ENCODE data around the gene MRPL33.

MRPL33 gene

DNA sequence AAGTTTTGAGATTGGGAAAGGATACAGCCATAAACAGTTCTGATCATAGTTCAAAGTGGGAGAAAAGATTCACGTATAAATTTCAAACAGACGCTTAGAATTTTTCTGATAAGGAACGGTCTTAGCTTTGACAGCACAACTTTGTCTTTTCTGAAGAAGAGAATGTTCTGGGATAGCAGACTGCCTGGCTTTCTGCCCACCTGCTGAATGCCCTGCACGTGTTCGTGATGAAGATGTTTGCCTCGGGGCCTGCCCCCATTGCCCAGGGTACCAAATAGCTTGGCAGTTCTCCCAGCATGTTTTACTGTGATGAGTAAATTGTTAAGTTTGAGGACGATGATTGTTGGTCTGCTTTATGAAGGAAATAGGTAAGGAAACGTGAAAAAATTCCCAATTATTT, 4.6 kb downstream of the MRPL33 start:
- Histone ChIP-seq H3K36me3 (ENCODE audit: insufficient read depth, low read length) (peaks cover 4% of the 10 kb centered on the region; the same call in 1 of the 2 replicates), H3K9ac (ENCODE audit: low read depth, low read length) (no peak overlapping the region), H3K4me1 (ENCODE audit: insufficient read depth, low read length) (peaks cover 5% of the 10 kb centered on the region; the same call in 1 of the 2 replicates), H3K9me3 (ENCODE audit: control insufficient read depth, insufficient read depth, low read length) (no peaks in the 10 kb centered on the region)

DNA sequence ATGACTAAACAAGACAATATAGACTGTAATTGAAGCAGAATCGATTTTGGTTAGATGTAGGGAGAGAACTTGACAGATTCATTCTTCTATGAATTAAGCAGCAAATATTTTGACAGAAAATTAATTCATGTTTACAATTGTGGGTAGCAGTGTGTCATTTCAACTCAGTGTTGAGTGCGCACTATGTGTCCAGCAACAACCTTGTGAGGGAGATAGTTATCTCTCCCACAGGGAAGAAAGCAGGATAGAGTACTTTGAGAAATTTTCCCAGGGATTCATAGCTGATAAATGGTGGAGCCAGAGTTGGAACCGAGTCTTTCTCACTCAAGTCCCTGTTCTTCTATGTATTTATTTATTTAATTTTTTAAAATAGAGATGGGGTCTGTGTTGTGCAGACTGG, 5.2 kb downstream of the MRPL33 start:
- Histone ChIP-seq H3K9me3 (ENCODE audit: control insufficient read depth, insufficient read depth, low read length) (no peaks in the 10 kb centered on the region), H3K36me3 (ENCODE audit: insufficient read depth, low read length) (peaks cover 4% of the 10 kb centered on the region; the same call in 1 of the 2 replicates), H3K9ac (ENCODE audit: low read depth, low read length) (no peak overlapping the region), H3K4me1 (ENCODE audit: insufficient read depth, low read length) (peaks cover 5% of the 10 kb centered on the region; the same call in 1 of the 2 replicates)

DNA sequence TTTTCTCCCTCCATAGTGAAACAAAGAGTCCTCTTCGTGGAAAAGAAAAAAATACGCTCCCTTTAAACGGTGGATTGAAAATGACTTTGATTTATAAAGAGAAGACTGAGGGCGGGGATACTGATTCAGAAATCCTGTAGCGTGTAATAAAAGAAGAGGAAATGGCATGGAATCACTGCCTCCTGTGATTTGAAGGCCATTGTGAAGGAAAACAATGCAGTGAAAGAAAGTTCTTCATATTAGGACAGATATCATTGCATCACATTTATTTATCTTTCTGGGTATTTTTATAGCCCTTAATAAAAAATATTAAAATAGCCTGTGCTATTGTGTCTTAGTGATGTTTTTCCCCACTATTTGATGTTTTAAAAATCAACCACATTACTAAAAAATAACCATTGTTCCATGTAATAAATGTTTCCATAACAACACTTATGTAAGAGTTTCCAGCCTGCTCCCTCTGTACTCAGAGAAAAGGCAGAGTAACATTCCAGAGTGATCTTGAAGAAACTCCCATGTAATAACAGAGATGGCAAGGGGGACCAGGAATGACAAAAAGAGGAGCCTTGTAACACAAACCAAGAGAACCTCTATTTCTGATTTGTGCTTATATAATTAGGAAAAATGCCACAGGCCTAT, 8.0 kb downstream of the MRPL33 start:
- Histone ChIP-seq H3K9me3 (ENCODE audit: control insufficient read depth, insufficient read depth, low read length) (no peaks in the 10 kb centered on the region), H3K9ac (ENCODE audit: low read depth, low read length) (no peak overlapping the region), H3K36me3 (ENCODE audit: insufficient read depth, low read length) (peaks cover 4% of the 10 kb centered on the region; the same call in 1 of the 2 replicates), H3K4me1 (ENCODE audit: insufficient read depth, low read length) (no peaks in the 10 kb centered on the region)

DNA sequence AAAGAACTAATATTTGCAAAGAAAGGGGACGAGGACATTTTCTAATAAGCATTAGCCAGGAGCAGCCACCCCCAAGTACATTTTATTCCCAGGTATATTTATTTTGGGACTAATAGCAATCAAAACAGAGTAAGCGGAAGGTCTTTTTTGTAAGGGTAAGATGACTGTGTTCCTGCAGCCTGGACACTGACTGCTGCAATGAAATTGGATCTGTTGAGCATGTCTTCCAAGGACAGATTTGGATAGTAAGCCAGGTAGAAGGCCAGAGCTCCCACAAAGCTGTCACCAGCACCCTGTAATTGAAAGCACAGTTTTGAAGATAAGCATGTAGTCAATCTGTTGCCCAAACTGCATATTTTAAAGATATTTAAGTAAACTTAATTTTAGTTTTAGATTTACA, 10.0 kb downstream of the MRPL33 start:
- Histone ChIP-seq H3K9me3 (ENCODE audit: control insufficient read depth, insufficient read depth, low read length) (no peaks in the 10 kb centered on the region), H3K36me3 (ENCODE audit: insufficient read depth, low read length) (no peaks in the 10 kb centered on the region), H3K9ac (ENCODE audit: low read depth, low read length) (no peak overlapping the region), H3K4me1 (ENCODE audit: insufficient read depth, low read length) (no peaks in the 10 kb centered on the region)

DNA sequence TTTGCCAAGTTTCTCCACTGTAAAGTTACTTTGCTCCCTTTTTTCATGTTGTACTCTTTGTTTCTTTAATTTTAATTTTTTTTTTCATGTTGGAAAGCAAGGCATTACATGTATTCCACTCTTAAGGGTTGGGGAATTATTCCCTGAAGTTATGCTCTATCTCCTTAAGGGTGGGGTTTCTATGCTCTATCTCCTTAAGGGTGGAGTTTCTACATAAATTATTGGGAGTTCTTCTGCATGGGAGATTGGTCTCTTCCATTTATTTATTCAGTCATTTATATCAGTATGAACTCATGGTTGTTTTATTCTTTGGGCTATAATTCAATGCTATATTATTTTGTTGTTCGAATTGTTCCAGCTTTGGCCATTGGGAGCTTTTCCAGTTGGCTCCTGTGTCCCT, 11.2 kb downstream of the MRPL33 start:
- no peaks in the 10 kb centered on the region for H3K9me3 ChIP-seq (ENCODE audit: control insufficient read depth, insufficient read depth, low read length)
- H3K4me1 ChIP-seq (ENCODE audit: insufficient read depth, low read length): no peaks in the 10 kb centered on the region
- H3K9ac ChIP-seq (ENCODE audit: low read depth, low read length): no peak overlapping the region
- no peaks in the 10 kb centered on the region for H3K36me3 ChIP-seq (ENCODE audit: insufficient read depth, low read length)

DNA sequence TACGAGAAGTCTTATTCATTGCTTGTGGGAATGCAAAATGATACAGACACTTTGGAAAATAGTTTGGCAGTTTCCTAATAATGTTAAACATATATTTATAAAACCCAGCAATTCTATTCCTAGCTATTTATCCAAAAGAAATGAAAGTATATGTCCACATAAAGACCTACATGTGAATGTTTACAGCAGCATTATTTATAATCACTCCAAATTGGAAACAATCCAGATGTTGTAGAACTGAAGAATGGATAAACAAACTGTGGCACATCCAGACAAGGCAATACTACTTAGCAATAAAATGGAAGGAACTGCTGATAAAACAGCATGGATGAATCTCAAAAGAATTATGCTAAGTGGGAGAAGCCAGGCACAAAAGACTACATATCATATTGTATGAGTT, 19.3 kb downstream of the MRPL33 start:
- Histone ChIP-seq H3K36me3 (ENCODE audit: insufficient read depth, low read length) (no peaks in the 10 kb centered on the region), H3K9ac (ENCODE audit: low read depth, low read length) (no peak overlapping the region), H3K4me1 (ENCODE audit: insufficient read depth, low read length) (no peaks in the 10 kb centered on the region), H3K9me3 (ENCODE audit: control insufficient read depth, insufficient read depth, low read length) (no peaks in the 10 kb centered on the region; the same call in 1 of the 2 replicates)

DNA sequence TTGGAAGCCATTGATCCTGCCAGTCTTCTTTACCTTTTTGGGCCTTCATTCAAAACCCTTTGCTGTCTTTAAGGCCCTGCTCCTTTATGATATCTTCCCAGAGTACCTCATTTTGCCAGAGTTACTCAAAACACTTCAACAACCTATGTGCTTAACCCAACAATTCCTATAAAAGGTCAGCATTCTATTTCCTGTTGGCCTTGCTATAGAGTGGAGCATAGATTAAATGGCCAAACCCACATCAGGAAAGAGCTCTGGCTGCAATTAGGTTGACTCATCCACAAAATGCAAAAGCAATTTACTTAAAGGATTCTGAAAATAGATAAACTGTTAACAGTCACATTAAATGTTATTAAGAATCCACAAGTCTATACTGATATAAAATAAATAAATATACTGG, 21.2 kb downstream of the MRPL33 start:
- H3K4me1 ChIP-seq (ENCODE audit: insufficient read depth, low read length): no peaks in the 10 kb centered on the region
- no peaks in the 10 kb centered on the region; the same call in 1 of the 2 replicates for H3K9me3 ChIP-seq (ENCODE audit: control insufficient read depth, insufficient read depth, low read length)
- no peaks in the 10 kb centered on the region for H3K36me3 ChIP-seq (ENCODE audit: insufficient read depth, low read length)
- H3K9ac ChIP-seq (ENCODE audit: low read depth, low read length): no peak overlapping the region

DNA sequence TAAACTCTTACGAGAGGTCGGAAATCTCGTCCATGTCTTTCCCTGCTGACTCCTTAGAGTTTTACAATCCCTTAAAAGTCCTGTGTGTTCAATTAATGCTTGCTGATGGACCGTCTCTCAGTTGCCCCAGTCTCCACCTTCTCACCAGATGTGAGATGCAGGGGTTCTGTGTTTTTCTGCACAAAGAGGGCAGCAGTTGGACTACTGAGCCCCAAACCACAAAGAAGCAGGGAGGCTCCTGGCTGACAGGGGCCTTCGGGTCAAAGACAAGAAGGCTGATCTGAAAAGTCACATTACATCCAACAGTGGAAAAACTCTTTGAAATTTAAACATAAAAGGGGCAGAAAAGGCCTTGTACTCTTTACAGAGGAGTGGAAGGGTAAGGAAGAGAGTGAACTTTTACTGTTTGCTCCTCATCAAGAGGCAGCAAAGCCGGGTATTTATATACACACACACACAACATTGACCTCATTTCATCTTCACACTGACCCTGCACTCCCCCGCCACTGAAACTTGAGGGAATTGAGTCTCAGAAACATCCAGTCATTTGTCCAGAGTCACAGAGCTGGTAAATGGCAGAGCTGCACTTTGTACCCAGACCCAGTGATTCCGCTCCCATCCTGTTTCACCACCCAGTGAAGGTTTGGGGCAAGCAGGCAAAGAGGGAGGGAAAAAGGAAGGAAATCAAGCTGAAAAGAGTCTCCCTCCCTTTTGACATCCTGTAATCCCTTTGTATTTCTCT, 23.7 kb downstream of the MRPL33 start:
- Histone ChIP-seq H3K36me3 (ENCODE audit: insufficient read depth, low read length) (no peaks in the 10 kb centered on the region), H3K9me3 (ENCODE audit: control insufficient read depth, insufficient read depth, low read length) (no peaks in the 10 kb centered on the region; the same call in 1 of the 2 replicates), H3K9ac (ENCODE audit: low read depth, low read length) (no peak overlapping the region), H3K4me1 (ENCODE audit: insufficient read depth, low read length) (peaks cover 12% of the 10 kb centered on the region)

DNA sequence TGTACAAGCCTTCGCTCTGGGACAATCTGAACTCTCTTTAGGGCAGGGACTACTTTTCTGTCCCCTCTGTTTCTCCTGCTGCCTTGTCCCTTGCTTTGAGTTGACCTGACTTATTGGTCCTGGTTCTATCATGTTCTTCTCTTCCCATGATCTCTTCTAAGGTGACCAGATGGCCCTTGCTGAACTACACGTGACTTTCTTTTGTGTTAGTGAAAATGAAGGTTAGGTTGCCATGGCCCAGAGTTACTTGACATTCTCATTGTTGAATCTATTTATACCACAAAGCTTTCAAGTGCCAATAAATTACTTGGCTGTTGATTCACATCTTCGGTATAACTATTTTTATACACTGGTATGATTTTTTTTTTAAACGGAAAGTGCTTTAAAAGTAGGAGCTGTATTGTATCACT, 24.4 kb downstream of the MRPL33 start:
- Histone ChIP-seq H3K9me3 (ENCODE audit: control insufficient read depth, insufficient read depth, low read length) (no peaks in the 10 kb centered on the region; the same call in 1 of the 2 replicates), H3K36me3 (ENCODE audit: insufficient read depth, low read length) (no peaks in the 10 kb centered on the region), H3K4me1 (ENCODE audit: insufficient read depth, low read length) (peaks cover 12% of the 10 kb centered on the region), H3K9ac (ENCODE audit: low read depth, low read length) (no peak overlapping the region)

DNA sequence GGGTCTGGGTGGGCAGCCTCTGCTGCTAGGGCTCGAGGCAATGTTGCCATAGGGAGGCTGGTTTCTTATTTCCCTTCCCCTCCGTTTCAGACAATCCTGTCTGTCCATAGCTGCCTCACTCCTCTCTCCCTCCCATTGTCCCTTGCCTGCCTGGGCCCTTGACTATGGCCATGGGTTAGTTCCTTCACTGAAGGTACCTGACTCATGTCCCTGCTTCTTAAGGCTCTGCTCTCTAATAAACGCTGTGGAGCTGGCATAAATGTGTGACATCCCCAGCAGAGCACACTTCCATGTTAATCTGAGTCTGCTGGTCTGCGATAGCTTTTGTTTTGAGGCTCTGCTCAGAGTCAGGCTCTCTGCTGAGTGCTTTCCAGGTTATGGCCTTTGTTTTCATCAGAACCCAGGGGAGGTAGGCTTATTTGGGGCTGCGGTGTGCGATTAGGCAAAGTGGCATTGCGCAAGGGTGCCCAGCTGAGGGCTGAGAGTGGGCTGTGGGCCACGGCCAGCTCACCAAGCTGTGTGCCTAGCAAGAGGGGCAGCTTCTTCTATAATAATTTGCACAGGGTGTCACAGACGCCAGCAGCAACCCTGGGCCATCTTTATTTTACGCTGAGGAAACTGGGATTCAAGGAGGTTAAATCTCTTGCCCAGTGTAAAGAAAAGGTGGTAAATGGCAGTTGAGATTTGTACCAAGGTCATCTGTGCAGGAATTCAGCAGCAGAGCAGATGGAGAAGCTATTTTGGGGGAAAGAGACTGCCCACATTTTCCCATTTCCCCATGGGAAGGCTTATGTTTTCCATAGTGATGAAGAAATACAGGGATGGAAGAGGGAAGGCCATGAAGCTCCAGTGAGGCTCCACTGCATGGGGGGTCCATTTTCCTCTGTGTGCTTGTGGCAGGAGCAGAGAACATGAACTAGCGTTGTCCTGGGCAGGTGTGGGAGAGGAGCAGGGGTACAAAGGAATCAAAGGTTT, 25.6 kb downstream of the MRPL33 start:
- no peak overlapping the region for H3K9ac ChIP-seq (ENCODE audit: low read depth, low read length)
- H3K4me1 ChIP-seq (ENCODE audit: insufficient read depth, low read length): peaks cover 12% of the 10 kb centered on the region
- H3K36me3 ChIP-seq (ENCODE audit: insufficient read depth, low read length): no peaks in the 10 kb centered on the region
- H3K9me3 ChIP-seq (ENCODE audit: control insufficient read depth, insufficient read depth, low read length): no peaks in the 10 kb centered on the region

DNA sequence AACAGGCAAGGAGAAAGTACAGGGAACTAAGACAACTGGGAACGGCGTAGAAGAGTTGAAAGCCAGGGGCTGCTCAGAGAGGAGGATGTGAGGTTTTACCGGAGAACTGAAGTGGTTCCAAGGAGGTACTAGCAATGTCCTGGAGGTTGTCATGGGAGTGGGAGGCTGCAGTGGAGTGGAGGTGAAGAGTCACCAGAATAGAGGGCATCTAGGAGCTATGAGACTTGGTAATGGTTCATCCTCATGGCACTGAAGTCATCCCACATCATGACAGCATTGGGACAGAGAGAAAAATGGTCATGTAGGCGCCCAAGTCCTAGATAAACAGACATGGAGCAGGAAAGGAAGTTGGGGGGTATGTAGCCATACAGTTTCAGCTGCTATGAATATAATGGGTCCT, 26.3 kb downstream of the MRPL33 start:
- Histone ChIP-seq H3K36me3 (ENCODE audit: insufficient read depth, low read length) (no peaks in the 10 kb centered on the region), H3K9me3 (ENCODE audit: control insufficient read depth, insufficient read depth, low read length) (no peaks in the 10 kb centered on the region), H3K9ac (ENCODE audit: low read depth, low read length) (no peak overlapping the region), H3K4me1 (ENCODE audit: insufficient read depth, low read length) (peaks cover 12% of the 10 kb centered on the region)

DNA sequence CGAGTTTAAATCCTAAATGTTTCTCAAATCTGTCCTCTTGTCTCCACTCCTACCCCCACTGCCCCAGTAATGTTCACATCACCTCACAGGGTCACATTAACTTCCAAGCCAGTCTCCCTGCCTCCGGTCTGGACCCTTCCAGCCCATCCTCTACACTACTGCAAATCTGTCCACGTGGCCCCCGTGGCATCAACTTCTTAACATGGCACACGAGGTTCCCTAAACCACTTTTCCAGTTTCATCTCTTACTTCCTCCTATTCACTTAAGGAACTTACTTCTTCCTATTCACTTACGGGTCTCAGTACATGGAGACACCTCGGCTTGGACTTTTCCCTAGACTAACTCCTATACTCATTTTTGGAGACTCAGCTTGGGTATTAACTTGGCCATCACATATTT, 27.0 kb downstream of the MRPL33 start:
- Histone ChIP-seq H3K4me1 (ENCODE audit: insufficient read depth, low read length) (peaks cover 12% of the 10 kb centered on the region), H3K9ac (ENCODE audit: low read depth, low read length) (no peak overlapping the region), H3K36me3 (ENCODE audit: insufficient read depth, low read length) (no peaks in the 10 kb centered on the region), H3K9me3 (ENCODE audit: control insufficient read depth, insufficient read depth, low read length) (no peaks in the 10 kb centered on the region)

DNA sequence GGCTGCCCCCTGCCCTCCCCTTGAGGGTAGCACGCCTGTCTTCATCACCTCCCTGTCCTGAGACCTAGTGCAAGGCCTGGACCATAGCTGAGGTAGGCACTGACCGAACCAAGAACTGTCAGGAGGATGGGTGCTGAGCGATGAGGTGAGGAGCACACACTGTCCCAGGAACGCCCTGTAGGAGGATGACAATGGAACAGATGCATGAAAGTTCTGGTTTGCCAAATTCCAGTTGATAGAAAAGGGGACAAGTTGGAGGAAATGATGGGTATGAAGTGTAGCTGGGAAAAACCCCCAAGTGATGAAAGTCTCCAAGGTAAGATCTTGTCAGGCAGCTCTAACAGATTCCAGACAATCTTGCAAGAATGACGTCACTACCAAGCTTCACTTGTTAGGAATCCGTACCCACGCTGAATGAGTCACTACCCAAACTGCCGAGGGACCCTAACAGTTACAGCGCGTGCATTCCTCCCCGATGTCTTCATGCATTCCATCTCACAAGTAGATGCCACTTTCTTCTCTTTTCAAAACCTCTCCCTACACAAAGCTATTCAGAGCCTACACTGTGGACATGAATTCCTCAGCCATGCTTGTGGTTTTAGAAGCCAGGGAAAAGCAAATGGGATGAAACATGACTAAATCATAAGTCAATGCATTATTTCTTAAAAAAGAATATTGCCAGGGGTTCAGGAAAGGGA, 27.6 kb downstream of the MRPL33 start:
- peaks cover 12% of the 10 kb centered on the region for H3K4me1 ChIP-seq (ENCODE audit: insufficient read depth, low read length)

DNA sequence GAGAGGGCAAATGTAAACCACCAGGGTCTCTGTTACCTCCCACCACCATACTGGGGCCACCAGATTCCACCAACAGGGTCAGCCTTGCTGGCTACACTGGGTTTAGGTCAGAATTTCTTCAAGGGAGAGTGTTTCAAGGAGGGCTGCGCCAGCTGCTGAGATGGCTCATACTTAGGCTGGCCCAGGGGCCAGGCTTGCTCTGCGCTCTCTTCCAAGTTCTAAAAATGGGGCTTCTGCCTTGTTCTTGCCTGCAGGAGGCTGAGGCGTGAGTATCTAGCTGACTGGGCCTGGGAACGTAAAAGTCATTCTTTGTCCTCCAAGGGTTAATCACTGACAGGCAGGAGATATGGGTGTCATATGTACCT, 28.1 kb downstream of the MRPL33 start:
- Histone ChIP-seq H3K9ac (ENCODE audit: low read depth, low read length) (no peak overlapping the region), H3K9me3 (ENCODE audit: control insufficient read depth, insufficient read depth, low read length) (no peaks in the 10 kb centered on the region), H3K36me3 (ENCODE audit: insufficient read depth, low read length) (no peaks in the 10 kb centered on the region), H3K4me1 (ENCODE audit: insufficient read depth, low read length) (peaks cover 12% of the 10 kb centered on the region)

More for the DNA sequence above, 27.6 kb downstream of the MRPL33 start:
- Histone ChIP-seq H3K9ac (ENCODE audit: low read depth, low read length) (no peak overlapping the region), H3K36me3 (ENCODE audit: insufficient read depth, low read length) (no peaks in the 10 kb centered on the region), H3K9me3 (ENCODE audit: control insufficient read depth, insufficient read depth, low read length) (no peaks in the 10 kb centered on the region)
